ENCODE data around the gene MILR1.
A peak's percentile ranks its signal among the peaks of the same experiment; 100 is the strongest.
"Not testable (repeated sequence)": the region's sequence is repeated elsewhere in the genome, so short reads cannot be mapped to it uniquely, and the experiment has no call there.

MILR1 gene, protein sequence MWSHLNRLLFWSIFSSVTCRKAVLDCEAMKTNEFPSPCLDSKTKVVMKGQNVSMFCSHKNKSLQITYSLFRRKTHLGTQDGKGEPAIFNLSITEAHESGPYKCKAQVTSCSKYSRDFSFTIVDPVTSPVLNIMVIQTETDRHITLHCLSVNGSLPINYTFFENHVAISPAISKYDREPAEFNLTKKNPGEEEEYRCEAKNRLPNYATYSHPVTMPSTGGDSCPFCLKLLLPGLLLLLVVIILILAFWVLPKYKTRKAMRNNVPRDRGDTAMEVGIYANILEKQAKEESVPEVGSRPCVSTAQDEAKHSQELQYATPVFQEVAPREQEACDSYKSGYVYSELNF
- 0 to 0.20 reads per million in 2 donors for total RNA-seq

DNA sequence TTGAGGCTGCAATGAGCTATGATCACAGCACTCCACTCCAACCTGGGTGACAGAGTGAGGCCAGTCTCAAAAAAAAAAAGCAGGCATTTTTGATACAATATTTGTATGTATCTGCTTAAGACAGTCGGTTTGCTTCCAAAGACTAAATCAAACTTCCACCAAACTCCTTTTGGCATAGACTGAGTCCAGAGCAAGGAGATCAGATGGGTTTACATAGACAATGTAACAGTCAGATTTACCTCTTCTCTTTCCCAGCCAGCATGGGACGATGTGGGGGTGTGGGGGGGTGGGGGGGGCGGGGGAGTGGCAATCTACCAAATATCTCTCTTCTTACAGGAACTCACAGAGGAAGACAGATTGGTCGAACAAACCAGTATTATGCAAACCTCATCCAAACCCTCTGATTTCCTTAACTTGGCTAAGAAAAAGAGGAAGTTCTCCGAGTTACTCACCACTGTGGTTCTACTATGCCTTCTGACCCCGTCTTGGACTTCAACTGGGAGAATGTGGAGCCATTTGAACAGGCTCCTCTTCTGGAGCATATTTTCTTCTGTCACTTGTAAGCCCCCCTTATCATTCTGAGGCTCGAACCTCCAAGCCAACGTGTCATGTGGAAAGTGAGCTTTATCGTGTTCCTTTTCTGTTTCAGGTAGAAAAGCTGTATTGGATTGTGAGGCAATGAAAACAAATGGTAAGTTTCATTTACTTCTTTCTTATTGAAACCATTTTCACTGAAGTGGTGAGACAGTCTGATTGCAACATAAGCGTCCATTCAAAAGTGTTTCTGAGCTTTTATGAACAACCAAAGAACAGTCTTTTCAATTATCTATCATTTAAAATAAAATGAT, at the start of gene MILR1:
TSS of gene MILR1 (plus strand) at position 451 of the 848 bp plus-strand sequence. CDS start at position 505, 54 bp downstream.
- no peak for DNase-seq

- no peak for DNase-seq
These were observed 49.2 kb upstream of the MILR1 start for GRCh38 chr17:64399767-64400156.

DNA sequence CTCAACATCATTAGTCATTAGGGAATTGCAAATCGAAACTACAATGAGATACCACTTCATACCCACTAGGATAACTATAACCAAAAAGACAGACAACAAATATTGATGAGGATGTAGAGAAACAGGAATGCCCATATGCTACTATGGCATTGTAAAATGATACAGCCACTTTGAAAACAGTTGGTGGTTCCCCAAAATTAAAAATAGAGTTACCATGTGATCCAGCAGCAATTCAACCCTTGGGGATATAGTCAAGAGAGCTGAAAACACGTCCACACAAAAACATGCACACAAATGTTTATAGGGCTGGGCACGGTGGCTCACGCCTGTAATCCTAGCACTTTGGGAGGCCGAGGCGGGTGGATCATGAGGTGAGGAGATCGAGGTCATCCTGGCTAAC, 48.3 kb upstream of the MILR1 start:
- no peak for DNase-seq

DNA sequence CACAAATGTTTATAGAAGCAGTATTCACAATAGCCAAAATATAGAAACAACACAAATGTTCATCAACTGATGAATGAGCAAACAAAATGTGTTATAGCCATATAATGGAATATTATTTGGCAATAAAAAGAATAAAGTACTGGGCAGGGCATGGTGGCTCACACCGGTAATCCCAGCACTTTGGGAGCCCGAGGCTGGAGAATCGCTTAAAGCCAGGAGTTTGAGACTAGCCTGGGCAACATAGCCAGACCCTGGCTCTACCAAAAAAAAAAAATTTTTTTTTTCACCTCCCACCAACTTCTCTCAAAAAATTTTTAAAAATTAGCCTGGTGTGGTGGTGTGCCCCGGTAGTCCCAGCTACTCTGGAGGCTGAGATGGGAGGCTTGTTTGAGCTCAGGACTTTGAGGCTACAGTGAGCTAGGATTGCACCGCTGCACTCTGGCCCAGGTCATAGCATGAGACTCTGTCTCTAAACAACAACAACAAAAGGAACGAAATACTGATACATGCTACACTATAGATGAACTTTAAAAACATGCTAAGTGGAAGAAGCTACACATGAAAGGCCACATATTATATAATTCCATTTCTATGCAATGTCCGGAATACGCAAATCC, 47.6 kb upstream of the MILR1 start:
- DNase-seq = no peak

DNA sequence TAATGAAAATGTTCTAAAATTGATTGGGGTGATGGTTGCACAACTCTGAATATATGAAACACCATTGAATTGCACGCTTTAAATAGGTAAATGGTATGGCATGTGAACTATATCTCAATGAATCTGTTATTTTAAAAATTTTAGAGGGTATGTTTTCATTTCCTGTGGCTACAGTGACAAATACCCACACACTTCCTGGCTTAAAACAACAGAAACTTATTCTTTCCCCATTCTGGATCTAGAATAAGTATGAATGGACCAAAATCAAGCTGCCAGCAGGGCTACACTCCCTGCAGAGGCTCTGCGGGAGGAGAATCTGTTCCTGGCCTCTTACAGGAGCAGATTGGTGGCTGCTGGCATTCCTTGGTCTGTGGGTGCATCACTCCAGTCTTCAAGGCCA, 47.0 kb upstream of the MILR1 start:
- DNase-seq = no peak

DNA sequence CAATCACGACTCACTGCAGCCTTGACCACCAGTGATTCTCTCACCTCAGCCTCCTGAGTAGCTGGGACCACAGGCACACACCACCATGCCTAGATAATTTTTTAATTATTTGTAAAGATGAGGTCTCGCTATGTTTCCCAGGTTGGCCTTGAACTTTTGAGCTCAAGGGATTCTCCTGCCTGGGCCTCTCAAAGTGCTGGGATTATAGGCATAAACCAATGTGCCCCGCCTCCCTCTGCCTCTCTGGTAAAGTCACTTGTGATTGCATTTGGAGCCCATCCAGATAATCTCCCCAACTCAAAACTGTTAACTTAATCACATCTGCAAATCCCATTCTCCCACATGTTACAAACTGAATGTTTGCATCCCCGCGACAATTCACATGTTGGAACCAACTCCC, 46.4 kb upstream of the MILR1 start:
- DNase-seq = no peak

DNA sequence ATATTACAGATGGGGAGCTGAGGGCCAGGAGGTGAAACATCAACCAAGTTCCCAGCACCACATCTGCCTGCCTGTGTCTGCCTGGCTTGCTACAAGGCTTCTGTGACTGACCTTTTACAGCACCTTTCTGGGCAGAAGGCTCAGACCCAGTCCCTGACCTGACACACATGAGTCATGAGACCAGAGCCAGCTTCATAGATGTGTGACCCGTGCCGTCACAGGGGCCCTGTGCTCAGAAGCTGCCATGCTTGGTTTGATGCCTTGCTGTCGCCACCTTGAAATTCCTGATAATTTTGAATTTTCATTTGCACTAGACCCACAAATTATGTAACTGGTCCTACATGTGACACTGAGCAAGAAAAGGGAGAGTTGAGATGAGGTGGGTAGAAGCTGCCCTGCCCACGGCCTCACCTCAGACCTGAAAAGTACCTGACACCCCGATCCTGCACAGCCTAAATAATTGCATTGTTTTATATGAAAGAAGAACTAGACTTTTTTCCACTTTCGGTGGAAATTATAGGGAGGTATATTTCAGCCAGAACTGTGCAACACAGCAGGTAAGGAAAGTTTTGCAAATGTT, 44.9 kb upstream of the MILR1 start:
- no peak for DNase-seq

- peak in 1 of 5 experiments; percentile 51 for DNase-seq
These were observed 42.4 kb upstream of the MILR1 start for GRCh38 chr17:64406321-64407200.

DNA sequence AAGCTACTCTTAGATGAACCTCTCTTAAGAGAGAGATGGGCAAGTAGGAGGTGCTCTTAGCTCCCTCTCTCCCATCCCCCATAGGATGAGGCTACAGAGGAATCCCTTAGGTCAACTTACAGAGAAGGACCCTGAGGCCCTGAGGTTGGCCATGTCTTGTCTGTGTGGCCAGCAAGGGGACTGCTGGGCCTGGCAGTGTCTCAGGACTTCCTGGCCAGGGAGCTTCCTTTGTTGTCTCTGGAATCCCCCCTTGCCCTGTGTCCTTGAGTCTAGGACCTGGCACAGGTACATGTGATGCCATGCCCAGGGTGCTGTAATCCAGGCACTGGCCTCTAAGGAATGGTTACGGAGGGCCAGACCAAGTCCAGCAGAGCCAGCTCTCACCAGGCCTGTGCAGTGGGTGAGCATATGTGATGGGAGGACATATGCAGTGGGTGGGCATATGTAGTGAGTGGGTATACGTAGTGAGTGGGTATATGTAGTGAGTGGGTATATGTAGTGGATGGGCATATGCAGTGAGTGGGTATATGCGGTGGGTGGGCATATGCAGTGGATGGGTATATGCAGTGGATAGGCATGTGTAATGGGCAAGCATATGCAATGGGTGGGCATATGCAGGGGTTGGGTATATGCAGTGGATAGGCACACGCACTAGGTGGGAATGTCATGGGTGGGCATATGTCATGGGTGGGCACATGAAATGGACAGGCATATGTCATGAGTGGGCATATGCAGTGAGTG, 38.0 kb upstream of the MILR1 start:
- DNase-seq = no peak

- no peak for DNase-seq
These were observed 36.7 kb upstream of the MILR1 start for GRCh38 chr17:64411999-64412771.

GRCh38 chr17:64412944-64413381, 36.0 kb upstream of the MILR1 start:
- DNase-seq = no peak

- no peak for DNase-seq
These were observed 35.4 kb upstream of the MILR1 start for GRCh38 chr17:64413513-64413912.

GRCh38 chr17:64418506-64419339, 30.2 kb upstream of the MILR1 start:
- peak in 2 of 5 experiments; percentile 46 to 71 for DNase-seq

GRCh38 chr17:64420143-64420670, 28.7 kb upstream of the MILR1 start:
- peak in 2 of 5 experiments; percentile 43 to 77 for DNase-seq

DNA sequence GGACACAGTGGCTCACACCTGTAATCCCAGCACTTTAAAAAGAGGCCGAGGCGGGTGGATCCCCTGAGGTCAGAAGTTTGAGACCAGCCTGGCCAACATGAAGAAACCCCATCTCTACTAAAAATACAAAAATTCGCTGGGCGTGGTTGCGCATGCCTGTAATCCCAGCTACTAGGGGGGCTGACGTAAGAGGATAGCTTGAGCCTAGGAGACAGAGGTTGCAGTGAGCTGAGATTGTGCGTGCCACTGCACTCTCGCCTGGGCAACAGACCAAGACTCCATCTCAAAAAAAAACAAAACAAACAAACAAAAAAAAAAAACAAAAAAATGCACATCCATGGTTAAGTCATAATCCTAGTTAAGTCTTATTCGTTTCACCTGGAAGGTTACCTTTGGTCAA, 26.8 kb upstream of the MILR1 start:
- not testable (repeated sequence) for DNase-seq

GRCh38 chr17:64423881-64424280, 25.0 kb upstream of the MILR1 start:
- DNase-seq = no peak

DNA sequence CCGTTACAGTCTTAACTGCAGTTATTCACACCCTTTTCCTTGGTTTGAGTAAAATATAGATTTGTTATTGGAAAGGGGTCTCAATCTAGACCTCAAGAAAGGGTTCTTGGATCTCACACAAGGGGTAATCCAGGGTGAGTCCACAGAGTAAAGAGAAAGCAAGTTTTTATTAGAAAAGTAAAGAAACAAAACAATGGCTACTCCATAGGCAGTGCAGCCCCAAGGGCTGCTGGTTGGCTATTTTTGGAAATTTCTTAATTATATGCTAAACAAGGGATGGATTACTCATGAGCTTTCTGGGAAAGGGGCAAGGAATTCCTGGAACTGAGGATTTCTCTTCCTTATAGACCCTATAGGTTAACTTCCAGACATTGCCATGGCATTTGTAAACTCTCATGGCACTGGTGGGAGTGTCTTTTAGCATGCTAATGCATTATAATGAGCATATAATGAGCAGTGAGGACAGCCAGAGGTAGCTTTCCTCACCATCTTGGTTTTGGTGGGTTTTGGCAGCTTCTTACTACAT, 24.5 kb upstream of the MILR1 start:
- DNase-seq = no peak

DNA sequence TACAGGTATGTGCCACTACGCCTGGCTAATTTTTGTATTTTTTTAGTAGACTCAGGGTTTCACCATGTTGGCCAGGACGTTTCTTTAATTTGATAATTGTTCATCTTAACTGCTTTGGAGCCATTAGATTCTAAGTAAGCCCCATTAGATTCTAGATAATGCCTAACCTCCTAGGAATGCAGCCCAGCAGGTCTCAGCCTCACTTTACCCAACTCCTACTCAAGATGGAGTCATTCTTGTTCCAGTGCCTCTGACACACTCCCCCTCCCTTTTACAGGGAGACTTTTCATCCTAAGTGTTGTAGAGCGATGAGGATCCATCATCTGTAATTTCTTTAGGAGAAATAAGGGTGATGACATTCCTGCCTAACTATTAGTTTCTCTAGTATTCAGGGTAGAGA, 23.7 kb upstream of the MILR1 start:
- no peak for DNase-seq

GRCh38 chr17:64426596-64426995, 22.3 kb upstream of the MILR1 start:
- no peak for DNase-seq

Data from T-helper 2 cell (primary cell).